ENCODE data around the gene OR2L13. TPM values are rescaled to one million over a fixed set of nuclear protein-coding genes. Genes with fewer than 3 reads are reported as not detected.
"Not testable (repeated sequence)": the region's sequence is repeated elsewhere in the genome, so short reads cannot be mapped to it uniquely, and the experiment has no call there.

OR2L13 gene
- total RNA-seq, 4 donors from 2014 or later, result 0.87 TPM; not detected in 3

DNA sequence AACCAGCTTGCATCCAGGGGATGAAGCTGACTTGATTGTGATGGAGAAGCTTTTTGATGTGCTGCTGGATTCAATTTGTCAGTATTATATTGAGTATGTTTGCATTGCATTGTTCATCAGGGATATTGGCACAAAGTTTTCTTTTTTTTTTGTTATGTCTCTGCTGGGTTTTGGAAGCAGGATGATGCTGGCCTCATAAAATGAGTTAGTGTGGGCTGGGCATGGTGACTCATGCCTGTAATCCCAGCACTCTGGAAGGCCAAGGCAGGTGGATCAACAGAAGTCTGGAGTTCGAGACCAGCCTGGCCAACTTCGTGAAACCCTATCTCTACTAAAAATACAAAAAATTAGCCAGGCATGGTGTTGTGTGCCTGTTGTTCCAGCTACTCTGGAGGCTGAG is 39.7 kb upstream of the OR2L13 start:
- DNase-seq (ENCODE audit: low spot score in 2 of 2), result no peak
- TF ChIP-seq, protein P1, sequence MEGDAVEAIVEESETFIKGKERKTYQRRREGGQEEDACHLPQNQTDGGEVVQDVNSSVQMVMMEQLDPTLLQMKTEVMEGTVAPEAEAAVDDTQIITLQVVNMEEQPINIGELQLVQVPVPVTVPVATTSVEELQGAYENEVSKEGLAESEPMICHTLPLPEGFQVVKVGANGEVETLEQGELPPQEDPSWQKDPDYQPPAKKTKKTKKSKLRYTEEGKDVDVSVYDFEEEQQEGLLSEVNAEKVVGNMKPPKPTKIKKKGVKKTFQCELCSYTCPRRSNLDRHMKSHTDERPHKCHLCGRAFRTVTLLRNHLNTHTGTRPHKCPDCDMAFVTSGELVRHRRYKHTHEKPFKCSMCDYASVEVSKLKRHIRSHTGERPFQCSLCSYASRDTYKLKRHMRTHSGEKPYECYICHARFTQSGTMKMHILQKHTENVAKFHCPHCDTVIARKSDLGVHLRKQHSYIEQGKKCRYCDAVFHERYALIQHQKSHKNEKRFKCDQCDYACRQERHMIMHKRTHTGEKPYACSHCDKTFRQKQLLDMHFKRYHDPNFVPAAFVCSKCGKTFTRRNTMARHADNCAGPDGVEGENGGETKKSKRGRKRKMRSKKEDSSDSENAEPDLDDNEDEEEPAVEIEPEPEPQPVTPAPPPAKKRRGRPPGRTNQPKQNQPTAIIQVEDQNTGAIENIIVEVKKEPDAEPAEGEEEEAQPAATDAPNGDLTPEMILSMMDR (IDR thresholded peaks at IDR 0.05), result no peak
- TF ChIP-seq EP300 (IDR thresholded peaks at IDR 0.05), result no peak
- TF ChIP-seq POLR2A (IDR thresholded peaks at IDR 0.05), result no peak
- no peaks in the 10 kb centered on the region for H3K4me1 ChIP-seq
- no peaks in the 10 kb centered on the region for H3K36me3 ChIP-seq
- H3K4me3 ChIP-seq, result no peak overlapping the region
- no peak overlapping the region for H3K27ac ChIP-seq
- H3K27me3 ChIP-seq, result no peaks in the 10 kb centered on the region
- WGBS, 2 donors, result 77 to 83% methylated on average over 2 of the region's 2 CpGs
- peaks cover 0 to 10% (median 4%) of the 10 kb centered on the region in 4 donors for H3K9me3 ChIP-seq

DNA sequence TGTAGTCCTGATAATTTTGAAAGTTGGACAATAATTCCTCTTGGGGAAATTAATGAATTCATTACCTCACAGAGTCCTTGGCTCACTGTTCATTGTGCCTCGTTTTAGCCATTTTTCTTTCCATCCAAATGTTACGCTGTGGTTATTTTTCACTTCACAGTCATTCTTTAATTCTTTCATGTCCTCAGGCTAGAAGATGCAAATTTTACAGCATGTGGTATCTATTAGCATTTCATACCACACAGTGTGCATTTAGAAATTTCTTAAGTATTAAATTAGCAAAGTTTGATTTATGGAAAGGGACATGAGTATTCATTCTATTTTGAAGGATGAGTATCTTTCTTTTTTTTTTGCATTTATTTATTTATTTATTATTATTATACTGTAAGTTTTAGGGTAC is 29.9 kb upstream of the OR2L13 start:
- WGBS, 2 donors, result 70 to 86% methylated on average over 2 of the region's 2 CpGs

DNA sequence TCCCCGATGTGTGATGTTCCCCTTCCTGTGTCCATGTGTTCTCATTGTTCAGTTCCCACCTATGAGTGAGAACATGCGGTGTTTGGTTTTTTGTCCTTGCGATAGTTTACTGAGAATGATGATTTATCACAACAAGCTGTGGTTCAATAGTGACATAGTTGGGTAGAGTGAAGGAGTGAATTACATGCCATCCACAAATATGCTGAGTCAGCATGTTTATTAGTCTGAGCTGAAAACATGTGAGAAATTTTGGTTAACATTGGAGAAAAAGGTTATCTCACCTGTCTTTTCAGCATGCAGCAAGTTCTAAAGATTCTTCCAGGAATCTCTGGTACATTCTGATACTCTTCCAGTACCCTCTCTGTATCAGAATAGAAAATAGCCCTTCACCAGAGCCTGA is 29.4 kb upstream of the OR2L13 start:
- no peak for DNase-seq (ENCODE audit: low spot score in 2 of 2)
- H3K36me3 ChIP-seq, result no peaks in the 10 kb centered on the region
- no peak overlapping the region for H3K27ac ChIP-seq
- no peak overlapping the region for H3K4me3 ChIP-seq
- WGBS, 2 donors, result 99 to 100% methylated on average over 3 of the region's 3 CpGs
- no peaks in the 10 kb centered on the region for H3K27me3 ChIP-seq
- H3K4me1 ChIP-seq, result no peaks in the 10 kb centered on the region
- TF ChIP-seq POLR2A (IDR thresholded peaks at IDR 0.05) (no peak), EP300 (IDR thresholded peaks at IDR 0.05) (no peak)
- TF ChIP-seq, protein P1 (IDR thresholded peaks at IDR 0.05), result no peak
- H3K9me3 ChIP-seq, result no peaks in the 10 kb centered on the region

More for the DNA sequence above, 29.9 kb upstream of the OR2L13 start:
- no peaks in the 10 kb centered on the region for H3K9me3 ChIP-seq
- H3K27me3 ChIP-seq, result no peaks in the 10 kb centered on the region
- H3K4me3 ChIP-seq, result no peak overlapping the region
- H3K4me1 ChIP-seq, result no peaks in the 10 kb centered on the region
- TF ChIP-seq EP300 (IDR thresholded peaks at IDR 0.05), result no peak
- TF ChIP-seq, protein P1 (IDR thresholded peaks at IDR 0.05), result no peak
- no peak for TF ChIP-seq POLR2A (IDR thresholded peaks at IDR 0.05)
- DNase-seq (ENCODE audit: low spot score in 2 of 2), result no peak
- H3K36me3 ChIP-seq, result no peaks in the 10 kb centered on the region
- no peak overlapping the region for H3K27ac ChIP-seq

DNA sequence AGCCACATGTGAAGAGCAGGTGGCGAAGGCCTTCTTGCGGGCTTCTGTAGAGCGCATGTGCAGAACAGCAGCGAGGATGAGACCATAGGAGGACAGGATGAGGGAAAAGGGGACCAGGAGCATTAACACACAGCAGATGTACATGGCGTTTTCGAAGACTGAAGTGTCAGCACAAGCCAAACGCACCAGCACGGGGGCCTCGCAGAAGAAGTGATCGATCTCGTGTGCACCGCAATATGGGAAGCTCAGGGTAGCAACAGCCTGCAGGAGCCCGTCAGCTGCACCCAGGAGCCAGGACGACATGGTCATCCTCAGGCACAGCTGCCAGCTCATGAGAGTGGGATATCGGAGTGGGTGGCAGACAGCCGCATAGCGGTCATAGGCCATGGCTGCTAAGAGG is 11.1 kb upstream of the OR2L13 start:
- 70 to 92% methylated on average over 2 to 10 of the region's 17 CpGs for WGBS, 2 donors
- not testable (repeated sequence) for H3K9me3 ChIP-seq; H3K4me3 ChIP-seq; H3K27ac ChIP-seq; H3K27me3 ChIP-seq; H3K36me3 ChIP-seq; H3K4me1 ChIP-seq; DNase-seq (ENCODE audit: low spot score in 2 of 2)

DNA sequence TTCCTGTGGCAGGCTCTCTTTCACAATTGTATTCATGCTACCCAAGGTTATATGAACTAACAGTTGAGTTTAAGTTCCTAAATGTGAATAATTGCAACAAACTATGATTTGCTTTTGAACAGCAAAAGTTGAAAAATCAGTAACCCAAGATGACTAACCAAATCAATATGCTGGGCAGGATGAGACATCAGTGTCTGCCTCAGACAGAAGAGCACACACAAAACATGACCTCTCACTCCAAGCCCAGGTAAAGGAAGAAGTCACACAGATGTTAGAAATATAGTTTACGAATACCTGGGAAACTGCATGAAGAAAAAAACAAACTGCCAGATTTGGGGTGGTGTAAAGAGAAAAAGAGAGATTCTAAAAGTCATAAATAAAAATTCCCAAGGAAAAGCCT is 3.5 kb downstream of the OR2L13 start:
- Histone ChIP-seq H3K36me3 (no peaks in the 10 kb centered on the region), H3K4me1 (no peaks in the 10 kb centered on the region), H3K27ac (no peak overlapping the region), H3K27me3 (no peaks in the 10 kb centered on the region), H3K4me3 (no peak overlapping the region), H3K9me3 (no peaks in the 10 kb centered on the region)
- WGBS, 2 donors, result 68 to 72% methylated on average over 1 of the region's 1 CpG
- no peak for TF ChIP-seq POLR2A (IDR thresholded peaks at IDR 0.05)
- TF ChIP-seq, protein P1 (IDR thresholded peaks at IDR 0.05), result no peak
- TF ChIP-seq EP300 (IDR thresholded peaks at IDR 0.05), result no peak
- DNase-seq (ENCODE audit: low spot score in 2 of 2), result no peak

DNA sequence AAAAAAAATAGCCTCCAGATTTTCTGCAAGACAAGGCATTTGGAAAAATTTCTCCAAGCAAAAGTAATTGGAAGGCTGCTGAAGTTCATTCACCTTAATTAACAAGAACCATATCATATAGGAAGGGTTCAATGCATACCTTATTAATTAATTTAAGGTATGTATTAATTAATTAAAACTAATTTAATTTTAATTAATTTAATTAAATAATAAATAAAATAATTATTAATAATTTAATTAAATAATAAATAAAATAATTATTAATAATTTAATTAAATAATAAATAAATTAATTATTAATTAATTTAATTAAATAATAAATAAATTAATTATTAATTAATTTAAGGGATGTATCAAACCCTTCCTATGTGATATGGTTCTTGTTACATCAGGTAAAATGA is 7.9 kb downstream of the OR2L13 start:
- Histone ChIP-seq H3K4me3 (no peak overlapping the region), H3K36me3 (no peaks in the 10 kb centered on the region), H3K27me3 (no peaks in the 10 kb centered on the region), H3K9me3 (peaks cover 0 to 19% (median 2%) of the 10 kb centered on the region in 4 donors), H3K4me1 (no peaks in the 10 kb centered on the region), H3K27ac (no peak overlapping the region)
- DNase-seq (ENCODE audit: low spot score in 2 of 2), result no peak
- TF ChIP-seq POLR2A (IDR thresholded peaks at IDR 0.05) (no peak), EP300 (IDR thresholded peaks at IDR 0.05) (no peak)
- TF ChIP-seq, protein P1 (IDR thresholded peaks at IDR 0.05), result no peak

Data from tibial nerve (tissue), 4 donors.